Astrocyte (in vitro differentiated cells and primary cell): ENCODE data around the gene ZBTB16.

ENCODE experiments used
- EZH2 ChIP-seq: IDR thresholded peaks from 2 replicates; pipeline ENCODE4 v1.6.1; 2012; ENCODE audit warnings: mild to moderate bottlenecking, low read length, inconsistent platforms; ENCODE audit not compliant: insufficient read depth
- TF ChIP-seq, protein P1 (sequence below): IDR thresholded peaks from 2 replicates; pipeline ENCODE4 v1.5.1; 2011; ENCODE audit warnings: low read depth, mild to moderate bottlenecking, inconsistent platforms, low read length, moderate library complexity; ENCODE audit not compliant: insufficient read depth

DNA sequence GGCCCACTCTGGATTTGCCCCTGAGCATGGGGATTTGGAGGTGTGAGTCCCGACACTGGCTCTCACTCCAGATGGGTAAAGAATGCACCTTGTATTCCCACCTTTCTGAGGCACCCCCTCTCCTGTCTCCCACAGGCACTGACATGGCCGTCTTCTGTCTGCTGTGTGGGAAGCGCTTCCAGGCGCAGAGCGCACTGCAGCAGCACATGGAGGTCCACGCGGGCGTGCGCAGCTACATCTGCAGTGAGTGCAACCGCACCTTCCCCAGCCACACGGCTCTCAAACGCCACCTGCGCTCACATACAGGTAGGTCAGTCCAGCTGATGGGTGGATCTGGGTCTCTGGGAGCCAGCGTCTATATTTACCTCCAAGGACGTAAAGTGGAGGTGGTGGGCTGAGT, 182.5 kb downstream of the ZBTB16 start:
- TF ChIP-seq, protein P1, sequence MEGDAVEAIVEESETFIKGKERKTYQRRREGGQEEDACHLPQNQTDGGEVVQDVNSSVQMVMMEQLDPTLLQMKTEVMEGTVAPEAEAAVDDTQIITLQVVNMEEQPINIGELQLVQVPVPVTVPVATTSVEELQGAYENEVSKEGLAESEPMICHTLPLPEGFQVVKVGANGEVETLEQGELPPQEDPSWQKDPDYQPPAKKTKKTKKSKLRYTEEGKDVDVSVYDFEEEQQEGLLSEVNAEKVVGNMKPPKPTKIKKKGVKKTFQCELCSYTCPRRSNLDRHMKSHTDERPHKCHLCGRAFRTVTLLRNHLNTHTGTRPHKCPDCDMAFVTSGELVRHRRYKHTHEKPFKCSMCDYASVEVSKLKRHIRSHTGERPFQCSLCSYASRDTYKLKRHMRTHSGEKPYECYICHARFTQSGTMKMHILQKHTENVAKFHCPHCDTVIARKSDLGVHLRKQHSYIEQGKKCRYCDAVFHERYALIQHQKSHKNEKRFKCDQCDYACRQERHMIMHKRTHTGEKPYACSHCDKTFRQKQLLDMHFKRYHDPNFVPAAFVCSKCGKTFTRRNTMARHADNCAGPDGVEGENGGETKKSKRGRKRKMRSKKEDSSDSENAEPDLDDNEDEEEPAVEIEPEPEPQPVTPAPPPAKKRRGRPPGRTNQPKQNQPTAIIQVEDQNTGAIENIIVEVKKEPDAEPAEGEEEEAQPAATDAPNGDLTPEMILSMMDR, result no peak
- TF ChIP-seq EZH2, result no peak
